Ecto neural progenitor cell (in vitro differentiated cells): ENCODE results near the gene FAM216B.

Experiments
- DNase-seq: peaks from one replicate; pipeline ENCODE4 v3.0.0-alpha.2; 2018; ENCODE audit warnings: low spot score

FAM216B gene

GRCh38 chr13:42836930-42837690 lies 55.7 kb downstream of the FAM216B start:
- no peak for DNase-seq
